Sigmoid colon (tissue), 7 donors: ENCODE results near the gene NUMB. TPM values are rescaled to one million over a fixed set of nuclear protein-coding genes. Genes with fewer than 3 reads are reported as not detected.

Experiments used
- DNase-seq: peaks from one replicate; pipeline ENCODE4 v3.0.0-alpha.2; 2019
- H3K27ac ChIP-seq, 4 donors: fragments of 200-600 bp; sonication (generic); one replicate each; pipeline ENCODE4 v1.5.1; 2016 to 2019; ENCODE audit warnings: mild to moderate bottlenecking in 1 of 4
- H3K27me3 ChIP-seq, 3 donors: fragments of 200-600 bp; sonication (generic); one replicate each; pipeline ENCODE4 v1.5.1; 2019; ENCODE audit warnings: mild to moderate bottlenecking in 1 of 3
- H3K36me3 ChIP-seq, 4 donors: fragments of 200-600 bp; sonication (generic); one replicate each; pipeline ENCODE4 v1.5.1; 2016 to 2019
- H3K4me1 ChIP-seq, 4 donors: fragments of 200-600 bp; sonication (generic); one replicate each; pipeline ENCODE4 v1.5.1; 2017 to 2019
- H3K4me3 ChIP-seq, 4 donors: fragments of 200-600 bp; sonication (generic); one replicate each; pipeline ENCODE4 v1.5.1; 2017 to 2019; ENCODE audit warnings: mild to moderate bottlenecking in 2 of 4, moderate library complexity in 1 of 4
- H3K9me3 ChIP-seq, 4 donors: fragments of 200-600 bp in 3 of 4; sonication (generic) in 3 of 4; one replicate each; pipeline versions ENCODE4 v1.5.1 to v1.6.1; 2013 to 2019
- EP300 ChIP-seq, 4 donors: sonication (generic); formaldehyde crosslinking; IDR thresholded peaks; one replicate each; pipeline ENCODE4 v1.6.1; 2017; ENCODE audit warnings: antibody characterized with exemption in 4 of 4
- POLR2A ChIP-seq, 2 donors: fragments of 450-650 bp; IDR thresholded peaks; one replicate each; pipeline ENCODE4 v1.6.1; 2016; ENCODE audit warnings: antibody characterized with exemption in 2 of 2, mild to moderate bottlenecking in 2 of 2, moderate library complexity in 2 of 2
- POLR2AphosphoS5 ChIP-seq, 4 donors: sonication (generic); formaldehyde crosslinking; IDR thresholded peaks; one replicate each; pipeline ENCODE4 v1.6.1; 2017; ENCODE audit warnings: antibody characterized with exemption in 4 of 4
- WGBS, 2 donors: extraction: QIAGEN DNeasy Blood & Tissue Kit; methylation state at CpG; one replicate each; pipeline ENCODE4 v1.1.7; 2013; 5-methylcytosine and 5-hydroxymethylcytosine counted together
- intact Hi-C: fragments of 100-400 bp; cut with DNase I; formaldehyde crosslinking; loops from one replicate; pipeline ENCODE4 v1.15.1; 2023
- polyA plus RNA-seq, 3 donors: library from polyadenylated mRNA; stranded (reverse); fragments of 200-250 nt; gene quantifications; one replicate each; pipeline ENCODE4 v1.2.3, GENCODE V29; 2013
- total RNA-seq, 4 donors: library from RNA; depleted of rRNA; stranded (reverse); fragments of >200 nt; gene quantifications; one replicate each; pipeline ENCODE4 v1.1.0, GENCODE V29; 2016
- TF ChIP-seq, protein P1 (sequence below), 4 experiments: fragments of 450-650 bp in 3 of 4; fragments of 200-600 bp in 1 of 4; IDR thresholded peaks; one replicate each; pipeline ENCODE4 v1.5.1; 2016 to 2019; ENCODE audit warnings: antibody characterized with exemption in 4 of 4, mild to moderate bottlenecking in 3 of 4, moderate library complexity in 2 of 4
- donor health status: healthy with polysubstance abuse.
- donor health status: Bipolar disorder and iron deficiency.
- donor health status: healthy.

Gene NUMB
- total and polyA plus RNA-seq, 7 donors: 37.6 to 80.3 (median 53.4) TPM

DNA sequence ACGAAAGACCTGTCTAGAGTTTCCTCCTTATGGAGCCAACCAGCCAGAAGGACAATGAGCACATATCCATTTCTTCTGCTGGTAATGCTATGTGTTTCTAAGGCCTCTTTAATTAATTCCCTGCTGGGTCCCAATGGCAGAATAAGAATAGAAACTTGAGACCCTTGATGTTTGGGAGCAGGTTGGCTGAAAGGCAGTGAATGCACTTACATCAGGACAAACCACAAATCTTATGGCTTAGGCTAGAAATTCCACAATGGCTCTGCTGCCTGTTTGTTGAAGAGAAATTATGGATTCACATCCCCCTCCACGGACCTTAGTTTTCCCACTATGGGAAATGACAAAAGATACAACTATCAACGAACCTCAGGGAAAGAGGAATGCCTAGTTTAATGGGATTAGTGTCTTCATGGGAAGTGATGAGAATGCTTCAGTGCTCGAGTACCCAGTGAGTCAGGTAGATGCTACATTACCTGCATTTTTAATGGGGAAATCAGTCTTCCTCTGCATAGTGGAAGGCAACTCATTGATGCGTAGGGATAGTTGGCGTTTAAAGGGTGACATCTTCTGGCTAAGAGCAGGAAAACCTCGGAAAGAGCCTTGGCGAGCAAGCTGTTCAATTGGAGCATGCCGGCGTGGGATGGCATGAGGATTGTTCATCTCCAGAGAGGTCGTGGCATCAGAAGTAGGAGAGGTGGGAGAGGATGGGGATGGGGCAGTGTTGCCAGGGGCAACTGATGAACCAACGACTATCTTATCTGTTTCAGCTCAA, 174.6 kb downstream of the NUMB start:
- Histone ChIP-seq H3K4me3 (no peak overlapping the region), H3K4me1 (no peaks in the 10 kb centered on the region), H3K9me3 (no peaks in the 10 kb centered on the region), H3K27ac (no peak overlapping the region), H3K27me3 (no peaks in the 10 kb centered on the region), H3K36me3 (peaks cover 10 to 79% (median 19%) of the 10 kb centered on the region in 4 donors)
- intact Hi-C loops: no loop called here
- 75 to 76% methylated on average over 12 of the region's 12 CpGs for WGBS, 2 donors
- no peak for DNase-seq
- TF ChIP-seq EP300 (IDR thresholded peaks at IDR 0.05): no peak
- no peak for TF ChIP-seq POLR2AphosphoS5 (IDR thresholded peaks at IDR 0.05)
- TF ChIP-seq, protein P1, sequence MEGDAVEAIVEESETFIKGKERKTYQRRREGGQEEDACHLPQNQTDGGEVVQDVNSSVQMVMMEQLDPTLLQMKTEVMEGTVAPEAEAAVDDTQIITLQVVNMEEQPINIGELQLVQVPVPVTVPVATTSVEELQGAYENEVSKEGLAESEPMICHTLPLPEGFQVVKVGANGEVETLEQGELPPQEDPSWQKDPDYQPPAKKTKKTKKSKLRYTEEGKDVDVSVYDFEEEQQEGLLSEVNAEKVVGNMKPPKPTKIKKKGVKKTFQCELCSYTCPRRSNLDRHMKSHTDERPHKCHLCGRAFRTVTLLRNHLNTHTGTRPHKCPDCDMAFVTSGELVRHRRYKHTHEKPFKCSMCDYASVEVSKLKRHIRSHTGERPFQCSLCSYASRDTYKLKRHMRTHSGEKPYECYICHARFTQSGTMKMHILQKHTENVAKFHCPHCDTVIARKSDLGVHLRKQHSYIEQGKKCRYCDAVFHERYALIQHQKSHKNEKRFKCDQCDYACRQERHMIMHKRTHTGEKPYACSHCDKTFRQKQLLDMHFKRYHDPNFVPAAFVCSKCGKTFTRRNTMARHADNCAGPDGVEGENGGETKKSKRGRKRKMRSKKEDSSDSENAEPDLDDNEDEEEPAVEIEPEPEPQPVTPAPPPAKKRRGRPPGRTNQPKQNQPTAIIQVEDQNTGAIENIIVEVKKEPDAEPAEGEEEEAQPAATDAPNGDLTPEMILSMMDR (IDR thresholded peaks at IDR 0.05): no peak
- no peak for TF ChIP-seq POLR2A (IDR thresholded peaks at IDR 0.05)

DNA sequence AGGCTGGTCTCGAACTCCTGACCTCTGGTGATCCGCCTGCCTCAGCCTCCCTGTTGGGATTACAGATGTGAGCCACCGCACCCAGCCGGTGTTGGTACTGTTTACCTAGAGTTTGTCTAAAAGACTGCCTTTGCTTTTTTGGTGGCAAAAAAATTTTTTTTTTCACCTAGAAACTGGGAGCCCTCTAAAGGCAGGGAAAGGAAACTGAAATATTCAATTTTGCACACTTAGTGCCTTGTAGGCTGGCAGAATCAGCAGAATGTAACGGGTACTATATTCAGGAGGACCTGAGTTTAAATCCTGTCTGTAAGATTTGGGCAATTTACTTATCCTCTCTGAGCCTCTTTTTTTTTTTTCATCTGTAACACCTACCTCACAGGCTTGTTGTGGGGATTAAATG, 177.4 kb downstream of the NUMB start:
- H3K36me3 ChIP-seq: peaks cover 26 to 84% (median 33%) of the 10 kb centered on the region in 4 donors
- H3K27ac ChIP-seq: no peak overlapping the region
- H3K27me3 ChIP-seq: no peaks in the 10 kb centered on the region
- DNase-seq: no peak
- no peaks in the 10 kb centered on the region for H3K4me1 ChIP-seq
- no peak for TF ChIP-seq POLR2A (IDR thresholded peaks at IDR 0.05)
- TF ChIP-seq, protein P1 (IDR thresholded peaks at IDR 0.05): no peak
- TF ChIP-seq POLR2AphosphoS5 (IDR thresholded peaks at IDR 0.05): no peak
- no peak for TF ChIP-seq EP300 (IDR thresholded peaks at IDR 0.05)
- no peaks in the 10 kb centered on the region for H3K9me3 ChIP-seq
- no peak overlapping the region for H3K4me3 ChIP-seq
- 96% methylated on average over 5 of the region's 5 CpGs for WGBS, 2 donors
- intact Hi-C loops: no loop called here

DNA sequence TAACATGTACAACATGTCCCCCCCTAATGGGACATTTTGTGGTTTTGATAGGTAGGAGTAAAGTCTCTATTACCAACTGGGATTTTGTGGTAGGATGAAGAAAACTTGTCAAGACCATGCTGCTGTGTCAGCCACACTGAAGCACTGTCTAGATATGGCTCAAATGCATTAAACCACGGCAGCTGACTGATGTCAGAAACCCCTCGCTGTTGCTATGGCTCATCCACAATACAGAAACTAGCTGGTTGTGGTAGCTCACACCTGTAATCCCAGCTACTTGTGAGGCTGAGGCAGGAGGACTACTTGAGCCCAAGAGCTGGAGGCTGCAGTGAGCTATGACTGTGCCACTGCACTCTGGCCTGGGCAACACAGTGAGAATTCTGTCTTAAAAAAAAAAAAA, 181.0 kb downstream of the NUMB start:
- 94 to 95% methylated on average over 2 of the region's 2 CpGs for WGBS, 2 donors
- TF ChIP-seq POLR2AphosphoS5 (IDR thresholded peaks at IDR 0.05) (no peak), EP300 (IDR thresholded peaks at IDR 0.05) (no peak), POLR2A (IDR thresholded peaks at IDR 0.05) (no peak)
- TF ChIP-seq, protein P1 (IDR thresholded peaks at IDR 0.05): no peak
- H3K27me3 ChIP-seq: no peaks in the 10 kb centered on the region
- intact Hi-C loops: no loop called here
- H3K9me3 ChIP-seq: no peaks in the 10 kb centered on the region
- H3K4me3 ChIP-seq: no peak overlapping the region
- H3K27ac ChIP-seq: no peak overlapping the region
- peaks cover 17 to 84% (median 38%) of the 10 kb centered on the region in 4 donors for H3K36me3 ChIP-seq
- no peak for DNase-seq
- peaks cover 0 to 2% (median 0%) of the 10 kb centered on the region in 4 donors for H3K4me1 ChIP-seq

DNA sequence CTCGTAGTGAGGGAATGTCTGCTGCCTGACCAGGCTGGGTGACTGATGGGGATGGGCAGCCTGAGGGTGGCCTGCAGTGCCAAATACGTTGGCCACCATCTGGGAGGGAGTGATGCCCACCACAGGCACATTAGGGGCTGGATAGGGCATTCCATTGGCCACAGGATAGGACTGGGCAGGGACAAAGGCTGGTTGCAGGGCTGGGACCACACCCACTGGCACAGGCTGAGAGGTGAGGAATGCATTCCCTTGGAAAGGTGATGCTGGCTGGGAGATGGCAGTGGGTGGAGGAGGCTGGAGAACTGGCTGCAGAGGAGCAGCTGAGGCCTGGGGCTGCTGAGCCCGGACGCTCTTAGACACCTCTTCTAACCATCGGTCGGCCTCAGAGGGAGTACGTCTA, 181.5 kb downstream of the NUMB start:
- no peak for DNase-seq
- peaks cover 0 to 3% (median 0%) of the 10 kb centered on the region in 4 donors for H3K4me1 ChIP-seq
- TF ChIP-seq EP300 (IDR thresholded peaks at IDR 0.05): no peak
- H3K27ac ChIP-seq: no peak overlapping the region
- H3K4me3 ChIP-seq: no peak overlapping the region
- no peaks in the 10 kb centered on the region for H3K9me3 ChIP-seq
- H3K27me3 ChIP-seq: no peaks in the 10 kb centered on the region
- intact Hi-C loops: no loop called here
- WGBS, 2 donors: 95 to 97% methylated on average over 7 of the region's 7 CpGs
- peaks cover 17 to 79% (median 34%) of the 10 kb centered on the region in 4 donors for H3K36me3 ChIP-seq

GRCh38 chr14:73273799-73274198, 184.5 kb downstream of the NUMB start:
- TF ChIP-seq, protein P1 (IDR thresholded peaks at IDR 0.05): no peak
- no peak for TF ChIP-seq POLR2AphosphoS5 (IDR thresholded peaks at IDR 0.05)
- no peak for DNase-seq
- WGBS, 2 donors: 76 to 94% methylated on average over 4 of the region's 4 CpGs
- Histone ChIP-seq H3K4me1 (peaks cover 0 to 16% (median 6%) of the 10 kb centered on the region in 4 donors), H3K27me3 (no peaks in the 10 kb centered on the region), H3K27ac (no peak overlapping the region), H3K4me3 (no peak overlapping the region), H3K36me3 (peaks cover 17 to 60% (median 25%) of the 10 kb centered on the region in 4 donors), H3K9me3 (no peaks in the 10 kb centered on the region)
- intact Hi-C loops: no loop called here
